Measurements from ENCODE around the gene EPHB2. TPM values are rescaled to one million over a fixed set of nuclear protein-coding genes. Genes with fewer than 3 reads are reported as not detected.

Gene EPHB2
- total and polyA plus RNA-seq, 2 donors (not counting 1 experiment from before 2014, with no cell fraction given) = 0.07 to 0.39 TPM

DNA sequence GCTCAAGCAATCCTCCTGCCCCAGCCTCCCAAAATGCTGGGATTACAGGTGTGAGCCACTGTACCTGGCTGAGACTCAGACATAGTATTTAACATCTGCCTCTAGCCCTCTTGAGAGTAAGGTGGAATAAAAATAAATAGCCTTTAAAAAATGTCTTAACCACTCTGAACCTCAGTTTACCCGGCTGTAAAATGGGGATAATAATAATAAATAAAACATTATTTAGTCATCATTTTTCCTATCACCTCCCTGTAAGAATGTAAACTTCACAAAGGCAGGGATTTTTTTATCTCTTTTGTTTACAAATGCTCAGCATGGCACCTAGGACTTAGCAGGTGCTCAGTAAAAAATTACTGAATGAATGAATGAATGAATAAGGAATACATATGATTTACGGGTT is 17.2 kb downstream of the EPHB2 start:
- intact Hi-C loops (cut with micrococcal nuclease) = no loop called here
- POLR2A ChIA-PET = no interaction called here
- 100% methylated on average over 1 of the region's 2 CpGs for WGBS (ENCODE audit: insufficient coverage)

DNA sequence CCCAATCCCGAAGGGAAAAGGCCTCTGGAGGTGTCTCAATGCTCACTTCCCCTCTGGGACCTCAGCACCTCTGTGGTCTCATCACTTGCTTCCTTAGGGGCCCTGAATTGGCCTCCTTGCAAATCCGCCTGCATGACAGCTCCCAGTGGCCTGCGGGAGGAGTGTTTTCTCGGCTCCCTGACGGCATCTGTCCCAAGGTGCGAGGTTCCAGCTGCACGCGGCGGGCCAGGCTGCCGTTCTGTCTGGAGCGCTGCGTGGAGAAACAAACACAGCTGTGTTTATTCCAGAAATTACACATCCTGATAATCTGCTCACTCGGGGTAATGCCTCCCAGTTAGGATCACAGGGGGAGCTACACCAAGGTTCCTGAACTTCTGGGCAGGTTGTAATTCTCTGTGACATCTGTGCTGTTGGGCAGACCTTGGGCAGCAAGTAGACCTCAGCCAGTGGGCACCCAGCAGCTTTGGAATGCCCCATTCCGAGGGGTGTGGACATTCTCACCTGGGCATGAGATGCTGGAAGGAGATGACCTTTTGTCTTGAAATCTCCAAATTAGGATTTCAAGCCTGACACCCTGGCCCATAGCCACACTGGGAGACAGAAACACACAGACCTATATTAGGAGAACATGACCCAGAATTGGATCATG is 18.2 kb downstream of the EPHB2 start:
- H3K9me3 Mint-ChIP-seq (ENCODE audit: insufficient read depth) = no peaks in the 10 kb centered on the region
- Histone ChIP-seq H2AFZ (ENCODE audit: insufficient read depth, low read depth, low read length, poor library complexity, severe bottlenecking) (no peak overlapping the region), H3K9ac (ENCODE audit: low read length) (no peak overlapping the region), H3K27me3 (replicated peaks in 1 of 4; ENCODE audit: control extremely low read depth in 1 of 4, control insufficient read depth in 3 of 4, insufficient read depth in 4 of 4, low read length in 3 of 4) (peaks cover 0 to 2% (median 0%) of the 10 kb centered on the region in 4 experiments), H3K27ac (ENCODE audit: low read length in 2 of 2) (no peak overlapping the region), H3K36me3 (replicated peaks in 1 of 2; ENCODE audit: control extremely low read depth in 1 of 2, control insufficient read depth in 1 of 2, extremely low read depth in 1 of 2, insufficient read depth in 2 of 2, low read length in 1 of 2) (no peaks in the 10 kb centered on the region), H3K4me3 (ENCODE audit: control extremely low read depth in 1 of 5, extremely low read depth in 1 of 5, insufficient read depth in 1 of 5, low read depth in 2 of 5, low read length in 4 of 5) (no peak overlapping the region), H4K20me1 (ENCODE audit: control insufficient read depth, insufficient read depth, low read length, poor library complexity, severe bottlenecking) (no peaks in the 10 kb centered on the region), H3K79me2 (ENCODE audit: control insufficient read depth, insufficient read depth, low read length) (no peaks in the 10 kb centered on the region), H3K4me1 (ENCODE audit: control insufficient read depth in 2 of 2, insufficient read depth in 2 of 2, low read length in 2 of 2) (no peaks in the 10 kb centered on the region), H3K4me2 (replicated peaks; ENCODE audit: low read depth, low read length, poor library complexity, severe bottlenecking) (no peak overlapping the region), H3K9me3 (ENCODE audit: control extremely low read depth in 1 of 3, control insufficient read depth in 2 of 3, insufficient read depth in 1 of 3, low read length in 2 of 3) (no peaks in the 10 kb centered on the region)
- POLR2A ChIA-PET = no interaction called here
- CTCF ChIA-PET = no interaction called here
- TF ChIP-seq EZH2 (IDR thresholded peaks at IDR 0.05; ENCODE audit: borderline replicate concordance, insufficient read depth, low read depth, low read length, poor library complexity, severe bottlenecking) = no peak
- TF ChIP-seq, protein P1, sequence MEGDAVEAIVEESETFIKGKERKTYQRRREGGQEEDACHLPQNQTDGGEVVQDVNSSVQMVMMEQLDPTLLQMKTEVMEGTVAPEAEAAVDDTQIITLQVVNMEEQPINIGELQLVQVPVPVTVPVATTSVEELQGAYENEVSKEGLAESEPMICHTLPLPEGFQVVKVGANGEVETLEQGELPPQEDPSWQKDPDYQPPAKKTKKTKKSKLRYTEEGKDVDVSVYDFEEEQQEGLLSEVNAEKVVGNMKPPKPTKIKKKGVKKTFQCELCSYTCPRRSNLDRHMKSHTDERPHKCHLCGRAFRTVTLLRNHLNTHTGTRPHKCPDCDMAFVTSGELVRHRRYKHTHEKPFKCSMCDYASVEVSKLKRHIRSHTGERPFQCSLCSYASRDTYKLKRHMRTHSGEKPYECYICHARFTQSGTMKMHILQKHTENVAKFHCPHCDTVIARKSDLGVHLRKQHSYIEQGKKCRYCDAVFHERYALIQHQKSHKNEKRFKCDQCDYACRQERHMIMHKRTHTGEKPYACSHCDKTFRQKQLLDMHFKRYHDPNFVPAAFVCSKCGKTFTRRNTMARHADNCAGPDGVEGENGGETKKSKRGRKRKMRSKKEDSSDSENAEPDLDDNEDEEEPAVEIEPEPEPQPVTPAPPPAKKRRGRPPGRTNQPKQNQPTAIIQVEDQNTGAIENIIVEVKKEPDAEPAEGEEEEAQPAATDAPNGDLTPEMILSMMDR (IDR thresholded peaks at IDR 0.05) = no peak
- WGBS (ENCODE audit: insufficient coverage) = 87% methylated on average over 10 of the region's 14 CpGs
- H3K27ac Mint-ChIP-seq = no peak overlapping the region
- no peak for DNase-seq
- peaks cover 20% of the 10 kb centered on the region for H3K27me3 Mint-ChIP-seq
- no peak overlapping the region for H3K4me3 Mint-ChIP-seq
- H3K4me1 Mint-ChIP-seq = no peaks in the 10 kb centered on the region
- intact Hi-C loops (cut with micrococcal nuclease) = no loop called here
- ATAC-seq (ENCODE audit: low read depth) = no peak

More for the DNA sequence above, 17.2 kb downstream of the EPHB2 start:
- H3K9ac ChIP-seq (ENCODE audit: low read length) = no peak overlapping the region
- Mint-ChIP-seq H3K9me3 (ENCODE audit: insufficient read depth) (no peaks in the 10 kb centered on the region), H3K27me3 (peaks cover 21% of the 10 kb centered on the region), H3K27ac (no peak overlapping the region), H3K4me1 (no peaks in the 10 kb centered on the region), H3K4me3 (no peak overlapping the region)
- no peak for ATAC-seq (ENCODE audit: low read depth)
- no peaks in the 10 kb centered on the region for H3K36me3 ChIP-seq (replicated peaks in 1 of 2; ENCODE audit: control extremely low read depth in 1 of 2, control insufficient read depth in 1 of 2, extremely low read depth in 1 of 2, insufficient read depth in 2 of 2, low read length in 1 of 2)
- no peaks in the 10 kb centered on the region for H3K79me2 ChIP-seq (ENCODE audit: control insufficient read depth, insufficient read depth, low read length)
- CTCF ChIA-PET = no interaction called here
- H2AFZ ChIP-seq (ENCODE audit: insufficient read depth, low read depth, low read length, poor library complexity, severe bottlenecking) = no peak overlapping the region
- TF ChIP-seq, protein P1 (IDR thresholded peaks at IDR 0.05) = no peak
- no peak for DNase-seq
- no peaks in the 10 kb centered on the region for H4K20me1 ChIP-seq (ENCODE audit: control insufficient read depth, insufficient read depth, low read length, poor library complexity, severe bottlenecking)
- H3K27ac ChIP-seq (ENCODE audit: low read length in 2 of 2) = no peak overlapping the region
- H3K4me1 ChIP-seq (ENCODE audit: control insufficient read depth in 2 of 2, insufficient read depth in 2 of 2, low read length in 2 of 2) = no peaks in the 10 kb centered on the region
- H3K9me3 ChIP-seq (ENCODE audit: control extremely low read depth in 1 of 3, control insufficient read depth in 2 of 3, insufficient read depth in 1 of 3, low read length in 2 of 3) = no peaks in the 10 kb centered on the region
- H3K27me3 ChIP-seq (replicated peaks in 1 of 4; ENCODE audit: control extremely low read depth in 1 of 4, control insufficient read depth in 3 of 4, insufficient read depth in 4 of 4, low read length in 3 of 4) = peaks cover 0 to 2% (median 0%) of the 10 kb centered on the region in 4 experiments
- H3K4me3 ChIP-seq (ENCODE audit: control extremely low read depth in 1 of 5, extremely low read depth in 1 of 5, insufficient read depth in 1 of 5, low read depth in 2 of 5, low read length in 4 of 5) = no peak overlapping the region
- no peak overlapping the region for H3K4me2 ChIP-seq (replicated peaks; ENCODE audit: low read depth, low read length, poor library complexity, severe bottlenecking)

All from B cell (primary cell).